NCI-H1694 treated with DMSO at 0.1 percent for 48 hours (cell line): ENCODE data around the gene PRM2.

Experiments
- DNase-seq: peaks from one replicate; lab custom pipeline; 2025; lab: John Stamatoyannopoulos, UW

Gene PRM2

GRCh38 chr16:11225677-11226549, 50.4 kb downstream of the PRM2 start:
- no peak for DNase-seq
